Progenitor cell of endocrine pancreas (in vitro differentiated cells): ENCODE results near the gene RCSD1. TPM values are rescaled to one million over a fixed set of nuclear protein-coding genes. Genes with fewer than 3 reads are reported as not detected.

Experiments
- DNase-seq: peaks from one replicate; pipeline ENCODE4 v3.0.0; 2021; ENCODE audit warnings: low spot score; ENCODE audit not compliant: unreplicated experiment
- H3K27ac Mint-ChIP-seq: 2 replicates; pipeline ENCODE4 v1.8.0; 2021; ENCODE audit warnings: mild to moderate bottlenecking, moderate library complexity, mixed read lengths
- H3K27me3 Mint-ChIP-seq: 2 replicates; pipeline ENCODE4 v1.8.0; 2021; ENCODE audit warnings: mixed read lengths
- H3K36me3 Mint-ChIP-seq: 2 replicates; pipeline ENCODE4 v1.8.0; 2022; ENCODE audit warnings: mixed read lengths; ENCODE audit not compliant: insufficient read depth
- H3K4me1 Mint-ChIP-seq: 2 replicates; pipeline ENCODE4 v1.8.0; 2021; ENCODE audit warnings: low read depth, mixed read lengths
- H3K4me3 Mint-ChIP-seq: 2 replicates; pipeline ENCODE4 v1.8.0; 2021; ENCODE audit warnings: low read depth, mild to moderate bottlenecking, moderate library complexity, mixed read lengths
- H3K9me3 Mint-ChIP-seq: 2 replicates; pipeline ENCODE4 v1.8.0; 2021; ENCODE audit warnings: low read depth, mixed read lengths
- total RNA-seq: library from RNA; stranded (reverse); gene quantifications from 2 replicates; pipeline ENCODE4 v1.2.1, GENCODE V29; 2021
- TF ChIP-seq, protein P1 (sequence below): fragments of 200-600 bp; sonication (generic); IDR thresholded peaks from one replicate; pipeline ENCODE4 v1.5.0; 2021; ENCODE audit warnings: antibody characterized with exemption, mild to moderate bottlenecking; ENCODE audit not compliant: unreplicated experiment

RCSD1 gene
- total RNA-seq, 1 donor from 2014 or later: 0.22 TPM

GRCh38 chr1:167685844-167686243 lies 55.8 kb downstream of the RCSD1 start:
- peaks cover 32% of the 10 kb centered on the region for H3K27me3 Mint-ChIP-seq
- no peaks in the 10 kb centered on the region for H3K9me3 Mint-ChIP-seq
- peaks cover 2% of the 10 kb centered on the region for H3K4me1 Mint-ChIP-seq
- H3K36me3 Mint-ChIP-seq: no peaks in the 10 kb centered on the region
- TF ChIP-seq, protein P1, sequence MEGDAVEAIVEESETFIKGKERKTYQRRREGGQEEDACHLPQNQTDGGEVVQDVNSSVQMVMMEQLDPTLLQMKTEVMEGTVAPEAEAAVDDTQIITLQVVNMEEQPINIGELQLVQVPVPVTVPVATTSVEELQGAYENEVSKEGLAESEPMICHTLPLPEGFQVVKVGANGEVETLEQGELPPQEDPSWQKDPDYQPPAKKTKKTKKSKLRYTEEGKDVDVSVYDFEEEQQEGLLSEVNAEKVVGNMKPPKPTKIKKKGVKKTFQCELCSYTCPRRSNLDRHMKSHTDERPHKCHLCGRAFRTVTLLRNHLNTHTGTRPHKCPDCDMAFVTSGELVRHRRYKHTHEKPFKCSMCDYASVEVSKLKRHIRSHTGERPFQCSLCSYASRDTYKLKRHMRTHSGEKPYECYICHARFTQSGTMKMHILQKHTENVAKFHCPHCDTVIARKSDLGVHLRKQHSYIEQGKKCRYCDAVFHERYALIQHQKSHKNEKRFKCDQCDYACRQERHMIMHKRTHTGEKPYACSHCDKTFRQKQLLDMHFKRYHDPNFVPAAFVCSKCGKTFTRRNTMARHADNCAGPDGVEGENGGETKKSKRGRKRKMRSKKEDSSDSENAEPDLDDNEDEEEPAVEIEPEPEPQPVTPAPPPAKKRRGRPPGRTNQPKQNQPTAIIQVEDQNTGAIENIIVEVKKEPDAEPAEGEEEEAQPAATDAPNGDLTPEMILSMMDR: no peak
- no peak overlapping the region for H3K4me3 Mint-ChIP-seq
- H3K27ac Mint-ChIP-seq: no peak overlapping the region
- no peak for DNase-seq

DNA sequence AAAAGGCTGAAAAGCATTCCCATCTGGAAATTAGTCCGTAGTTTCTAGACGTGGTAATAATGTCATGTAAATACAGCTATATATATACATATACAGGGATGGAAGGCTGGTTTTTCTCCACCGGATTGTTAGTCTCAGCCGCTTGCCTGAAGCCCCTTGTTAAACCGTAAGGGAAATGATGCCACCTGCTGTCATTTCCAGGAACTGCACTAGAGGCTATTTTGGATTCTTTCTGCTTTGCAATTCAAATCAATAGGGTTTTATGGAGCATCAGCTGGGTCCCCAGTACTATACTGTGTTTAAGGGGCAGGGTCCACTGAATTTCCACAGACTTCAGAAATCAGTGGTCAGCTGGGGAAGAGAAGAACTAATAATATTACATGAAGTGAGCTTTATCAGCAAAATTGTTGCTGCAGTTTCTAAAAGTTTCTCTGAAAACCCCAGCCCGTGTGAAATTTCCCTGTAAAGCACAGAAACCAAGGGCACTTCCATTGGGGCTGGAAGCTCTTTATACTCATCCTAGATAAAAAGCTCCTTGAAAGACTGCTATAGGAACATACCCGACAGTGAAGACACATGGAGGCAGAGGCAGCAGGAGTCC lies 58.0 kb downstream of the RCSD1 start:
- TF ChIP-seq, protein P1: peak; percentile 88
- Mint-ChIP-seq H3K27me3 (peaks cover 37% of the 10 kb centered on the region), H3K27ac (no peak overlapping the region), H3K9me3 (no peaks in the 10 kb centered on the region), H3K4me1 (peaks cover 2% of the 10 kb centered on the region), H3K36me3 (no peaks in the 10 kb centered on the region), H3K4me3 (no peak overlapping the region)
- DNase-seq: peak; percentile 81

DNA sequence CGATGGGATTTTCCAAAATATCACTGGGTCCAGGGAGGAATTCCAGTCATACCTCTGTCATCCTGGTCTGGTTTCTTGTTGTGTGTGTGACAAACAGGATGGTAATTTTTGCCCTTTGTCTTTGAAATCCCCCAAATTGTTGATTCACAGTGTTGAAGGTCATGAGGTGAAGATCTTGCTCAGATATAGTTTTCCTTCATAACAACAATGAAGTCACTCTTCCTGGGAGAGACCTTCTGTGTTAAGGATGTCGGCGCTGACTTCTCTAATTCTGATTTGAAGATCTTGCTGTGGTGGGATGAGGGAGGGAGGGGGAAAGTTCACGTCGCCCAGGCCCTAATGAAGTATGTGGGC lies 59.5 kb downstream of the RCSD1 start:
- Mint-ChIP-seq H3K27ac (no peak overlapping the region), H3K9me3 (no peaks in the 10 kb centered on the region), H3K27me3 (peaks cover 27% of the 10 kb centered on the region), H3K36me3 (no peaks in the 10 kb centered on the region), H3K4me1 (no peaks in the 10 kb centered on the region), H3K4me3 (no peak overlapping the region)
- TF ChIP-seq, protein P1: no peak
- no peak for DNase-seq

- TF ChIP-seq, protein P1: no peak
- no peaks in the 10 kb centered on the region for H3K9me3 Mint-ChIP-seq
- no peaks in the 10 kb centered on the region for H3K36me3 Mint-ChIP-seq
- no peak overlapping the region for H3K4me3 Mint-ChIP-seq
- H3K27me3 Mint-ChIP-seq: peaks cover 24% of the 10 kb centered on the region
- no peak for DNase-seq
- H3K27ac Mint-ChIP-seq: no peak overlapping the region
- no peaks in the 10 kb centered on the region for H3K4me1 Mint-ChIP-seq
Observed at GRCh38 chr1:167690053-167690452, 60.0 kb downstream of the RCSD1 start.

- Mint-ChIP-seq H3K27me3 (peaks cover 15% of the 10 kb centered on the region), H3K9me3 (no peaks in the 10 kb centered on the region), H3K36me3 (no peaks in the 10 kb centered on the region), H3K4me1 (no peaks in the 10 kb centered on the region), H3K27ac (no peak overlapping the region), H3K4me3 (no peak overlapping the region)
- TF ChIP-seq, protein P1: no peak
- DNase-seq: no peak
Observed at GRCh38 chr1:167693425-167694045, 63.5 kb downstream of the RCSD1 start.
